BJ (cell line): ENCODE results near the gene EHF. TPM values are rescaled to one million over a fixed set of nuclear protein-coding genes. Genes with fewer than 3 reads are reported as not detected.
"Not testable (repeated sequence)": the region's sequence is repeated elsewhere in the genome, so short reads cannot be mapped to it uniquely, and the experiment has no call there.

Source experiments
- CTCF ChIA-PET: fragments of 350-600 bp; formaldehyde crosslinking; extraction: SDS; loops from one replicate; lab custom pipeline; 2021; ENCODE audit warnings: antibody characterized with exemption, inconsistent platforms; lab: Yijun Ruan, JAX
- POLR2A ChIA-PET: fragments of 300-600 bp; sonication (Branson Sonifier 250); formaldehyde crosslinking; extraction: SDS; loops from one replicate; lab custom pipeline; 2021; ENCODE audit warnings: antibody characterized with exemption; lab: Charles Lee
- DNase-seq: peaks from one replicate; pipeline ENCODE4 v3.0.0-alpha.2; 2011; ENCODE audit warnings: low read depth
- H3K27me3 ChIP-seq: 2 replicates; pipeline ENCODE4 v1.6.0; 2011; ENCODE audit warnings: low read length; ENCODE audit not compliant: control insufficient read depth, insufficient read depth
- H3K36me3 ChIP-seq: 2 replicates; pipeline ENCODE4 v1.5.1; 2011; ENCODE audit warnings: low read length; ENCODE audit not compliant: control insufficient read depth, insufficient read depth
- H3K4me3 ChIP-seq: 2 replicates; pipeline ENCODE4 v1.5.1; 2011; ENCODE audit warnings: low read depth, mild to moderate bottlenecking, control low read depth, low read length
- polyA plus RNA-seq: library from polyadenylated mRNA; depleted of rRNA; stranded (reverse); fragments of >200 nt; gene quantifications from 2 replicates; pipeline ENCODE4 v1.2.3, GENCODE V29; 2011
- TF ChIP-seq, protein P1 (sequence below): IDR thresholded peaks from 2 replicates; pipeline ENCODE4 v1.5.1; 2011; ENCODE audit warnings: low read depth, mild to moderate bottlenecking, control low read depth, inconsistent platforms, low read length, moderate library complexity; ENCODE audit not compliant: insufficient read depth

The EHF gene
- polyA plus RNA-seq, 1 experiment = not detected

- H3K27me3 ChIP-seq = no peaks in the 10 kb centered on the region
- ChIA-PET CTCF (interaction anchor here (1.7 to 2.6 kb wide), 2 partner anchors 10 to 12 kb away, joined by 5 to 7 read pairs; no protein-coding TSS in a partner anchor), POLR2A (no interaction called here)
- no peaks in the 10 kb centered on the region for H3K36me3 ChIP-seq
- TF ChIP-seq, protein P1, sequence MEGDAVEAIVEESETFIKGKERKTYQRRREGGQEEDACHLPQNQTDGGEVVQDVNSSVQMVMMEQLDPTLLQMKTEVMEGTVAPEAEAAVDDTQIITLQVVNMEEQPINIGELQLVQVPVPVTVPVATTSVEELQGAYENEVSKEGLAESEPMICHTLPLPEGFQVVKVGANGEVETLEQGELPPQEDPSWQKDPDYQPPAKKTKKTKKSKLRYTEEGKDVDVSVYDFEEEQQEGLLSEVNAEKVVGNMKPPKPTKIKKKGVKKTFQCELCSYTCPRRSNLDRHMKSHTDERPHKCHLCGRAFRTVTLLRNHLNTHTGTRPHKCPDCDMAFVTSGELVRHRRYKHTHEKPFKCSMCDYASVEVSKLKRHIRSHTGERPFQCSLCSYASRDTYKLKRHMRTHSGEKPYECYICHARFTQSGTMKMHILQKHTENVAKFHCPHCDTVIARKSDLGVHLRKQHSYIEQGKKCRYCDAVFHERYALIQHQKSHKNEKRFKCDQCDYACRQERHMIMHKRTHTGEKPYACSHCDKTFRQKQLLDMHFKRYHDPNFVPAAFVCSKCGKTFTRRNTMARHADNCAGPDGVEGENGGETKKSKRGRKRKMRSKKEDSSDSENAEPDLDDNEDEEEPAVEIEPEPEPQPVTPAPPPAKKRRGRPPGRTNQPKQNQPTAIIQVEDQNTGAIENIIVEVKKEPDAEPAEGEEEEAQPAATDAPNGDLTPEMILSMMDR = no peak
- peak; percentile 30 for DNase-seq
- no peak overlapping the region for H3K4me3 ChIP-seq
Observed at GRCh38 chr11:34680918-34681586, 60.2 kb downstream of the EHF start.

- no peak for DNase-seq
- TF ChIP-seq, protein P1 = no peak
- no peaks in the 10 kb centered on the region for H3K27me3 ChIP-seq
- CTCF ChIA-PET = no interaction called here
- H3K36me3 ChIP-seq = no peaks in the 10 kb centered on the region
- H3K4me3 ChIP-seq = no peak overlapping the region
- POLR2A ChIA-PET = no interaction called here
Observed at GRCh38 chr11:34682825-34683224, 61.9 kb downstream of the EHF start.

DNA sequence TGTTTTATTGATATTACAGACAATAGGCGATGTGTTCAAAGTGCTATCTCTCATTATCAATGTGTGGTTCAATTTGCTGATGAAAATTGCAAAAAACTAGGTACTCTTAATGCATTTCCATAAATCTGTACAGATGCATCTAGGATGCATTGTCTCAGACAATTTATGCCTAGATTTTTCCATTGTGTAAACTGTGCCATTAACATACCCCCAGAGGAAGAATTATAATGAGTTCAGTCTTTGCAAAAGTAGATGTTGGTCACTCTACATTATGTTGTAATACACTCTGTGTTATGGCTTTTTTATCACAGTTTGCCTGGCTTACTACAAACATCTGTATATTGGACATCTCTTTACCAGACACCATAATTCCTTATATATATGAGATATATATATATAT is 62.5 kb downstream of the EHF start:
- no peaks in the 10 kb centered on the region for H3K27me3 ChIP-seq
- DNase-seq = no peak
- no peak overlapping the region for H3K4me3 ChIP-seq
- CTCF ChIA-PET = no interaction called here
- POLR2A ChIA-PET = no interaction called here
- no peaks in the 10 kb centered on the region for H3K36me3 ChIP-seq
- TF ChIP-seq, protein P1 = no peak

- Histone ChIP-seq H3K4me3 (no peak overlapping the region), H3K27me3 (no peaks in the 10 kb centered on the region), H3K36me3 (no peaks in the 10 kb centered on the region)
- ChIA-PET POLR2A (no interaction called here), CTCF (no interaction called here)
- TF ChIP-seq, protein P1 = no peak
- no peak for DNase-seq
Observed at GRCh38 chr11:34685864-34686263, 65.0 kb downstream of the EHF start.

DNA sequence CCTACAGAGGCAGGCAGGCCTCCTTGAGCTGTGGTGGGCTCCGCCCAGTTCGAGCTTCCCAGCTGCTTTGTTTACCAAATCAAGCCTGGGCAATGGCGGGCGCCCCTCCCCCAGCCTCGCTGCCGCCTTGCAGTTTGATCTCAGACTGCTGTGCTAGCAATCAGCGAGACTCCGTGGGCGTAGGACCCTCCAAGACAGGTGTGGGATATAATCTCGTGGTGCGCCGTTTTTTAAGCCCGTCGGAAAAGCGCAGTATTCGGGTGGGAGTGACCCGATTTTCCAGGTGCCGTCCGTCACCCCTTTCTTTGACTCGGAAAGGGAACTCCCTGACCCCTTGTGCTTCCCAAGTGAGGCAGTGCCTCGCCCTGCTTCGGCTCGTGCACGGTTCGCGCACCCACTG is 71.4 kb downstream of the EHF start:
- H3K4me3 ChIP-seq, CTCF ChIA-PET, DNase-seq, H3K36me3 ChIP-seq, POLR2A ChIA-PET, H3K27me3 ChIP-seq: not testable (repeated sequence)

DNA sequence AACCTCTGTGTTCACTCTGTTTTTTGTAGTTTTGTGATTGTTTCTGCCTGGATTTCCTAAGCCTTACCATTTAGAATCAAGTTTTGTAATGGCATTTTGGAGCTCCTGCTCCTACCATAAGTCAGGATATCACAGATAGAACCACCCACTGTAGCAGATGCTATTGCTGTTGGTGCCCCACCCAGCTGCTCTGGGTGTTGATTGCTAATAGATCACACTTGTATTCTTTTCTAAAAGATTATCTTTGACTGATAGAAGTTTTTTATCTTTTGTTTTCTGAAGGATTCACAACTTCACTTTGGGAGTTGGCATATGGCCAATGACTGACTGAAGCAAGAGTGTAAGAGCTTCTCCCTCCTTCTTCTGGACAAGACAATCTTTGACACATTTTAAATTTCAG is 76.0 kb downstream of the EHF start:
- POLR2A ChIA-PET = no interaction called here

More for the DNA sequence above, 76.0 kb downstream of the EHF start:
- H3K4me3 ChIP-seq = no peak overlapping the region
- no peaks in the 10 kb centered on the region for H3K36me3 ChIP-seq
- CTCF ChIA-PET = no interaction called here
- H3K27me3 ChIP-seq = peaks cover 2% of the 10 kb centered on the region; the same call in 1 of the 2 replicates
- TF ChIP-seq, protein P1 = no peak
- DNase-seq = no peak
